Parathyroid adenoma (tissue), 2 donors: Measurements from ENCODE around the gene PGK1.
"Not testable (repeated sequence)": the region's sequence is repeated elsewhere in the genome, so short reads cannot be mapped to it uniquely, and the experiment has no call there.

Source experiments
- H2AFZ ChIP-seq: fragments of 300-600 bp; sonication (generic); one replicate; pipeline ENCODE4 v1.7.0; 2017; ENCODE audit warnings: antibody characterized with exemption, mild to moderate bottlenecking
- H3K27ac ChIP-seq: fragments of 300-600 bp; sonication (generic); one replicate; pipeline ENCODE4 v1.7.0; 2017
- H3K27me3 ChIP-seq: fragments of 300-600 bp; sonication (generic); one replicate; pipeline ENCODE4 v1.7.0; 2017; ENCODE audit warnings: low read length; ENCODE audit not compliant: control insufficient read depth, insufficient read depth
- H3K36me3 ChIP-seq: fragments of 300-600 bp; sonication (generic); one replicate; pipeline ENCODE4 v1.7.0; 2017; ENCODE audit warnings: low read length; ENCODE audit not compliant: control insufficient read depth, insufficient read depth
- H3K4me1 ChIP-seq: fragments of 300-600 bp; sonication (generic); one replicate; pipeline ENCODE4 v1.7.0; 2017; ENCODE audit warnings: control low read depth
- H3K4me2 ChIP-seq: fragments of 300-600 bp; sonication (generic); one replicate; pipeline ENCODE4 v1.7.0; 2017; ENCODE audit warnings: low read length
- H3K4me3 ChIP-seq: fragments of 300-600 bp; sonication (generic); one replicate; pipeline ENCODE4 v1.7.0; 2017; ENCODE audit warnings: low read depth, low read length
- H3K79me2 ChIP-seq: fragments of 300-600 bp; sonication (generic); one replicate; pipeline ENCODE4 v1.7.0; 2017; ENCODE audit warnings: control low read depth
- H3K9ac ChIP-seq: fragments of 300-600 bp; sonication (generic); one replicate; pipeline ENCODE4 v1.7.0; 2017; ENCODE audit warnings: mild to moderate bottlenecking
- H3K9me3 ChIP-seq: fragments of 300-600 bp; sonication (generic); one replicate; pipeline ENCODE4 v1.7.0; 2017; ENCODE audit warnings: low read length; ENCODE audit not compliant: control insufficient read depth
- TF ChIP-seq, protein P1 (sequence below): fragments of 300-600 bp; sonication (generic); IDR thresholded peaks from one replicate; pipeline ENCODE4 v1.7.0; 2017; ENCODE audit warnings: antibody characterized with exemption, mild to moderate bottlenecking
- donor health status: primary hyperparathyroidism.

PGK1 gene

DNA sequence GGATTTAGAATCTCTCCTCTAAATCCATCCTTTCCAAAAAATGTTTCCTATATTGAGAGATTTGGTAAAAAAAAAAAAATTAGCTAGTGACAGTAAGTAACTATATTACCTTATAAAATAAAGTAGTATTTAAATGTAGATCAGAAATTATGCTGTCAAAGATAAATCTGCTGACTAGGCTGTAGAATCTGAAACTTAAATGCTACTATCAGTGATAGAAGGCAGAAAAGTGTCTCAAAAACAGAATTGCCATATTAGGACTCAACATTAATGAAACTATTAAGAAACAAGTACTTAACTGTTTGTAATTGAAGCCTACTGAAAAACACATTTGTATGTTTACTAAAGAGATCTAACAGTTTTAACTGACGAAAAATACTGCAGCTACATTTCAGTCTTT, 27.1 kb downstream of the PGK1 start:
- H3K27me3 ChIP-seq: no peaks in the 10 kb centered on the region
- H3K4me2 ChIP-seq: no peak overlapping the region
- no peaks in the 10 kb centered on the region for H3K9me3 ChIP-seq
- no peaks in the 10 kb centered on the region for H3K79me2 ChIP-seq
- no peaks in the 10 kb centered on the region for H3K4me1 ChIP-seq
- H3K27ac ChIP-seq: no peak overlapping the region
- TF ChIP-seq, protein P1, sequence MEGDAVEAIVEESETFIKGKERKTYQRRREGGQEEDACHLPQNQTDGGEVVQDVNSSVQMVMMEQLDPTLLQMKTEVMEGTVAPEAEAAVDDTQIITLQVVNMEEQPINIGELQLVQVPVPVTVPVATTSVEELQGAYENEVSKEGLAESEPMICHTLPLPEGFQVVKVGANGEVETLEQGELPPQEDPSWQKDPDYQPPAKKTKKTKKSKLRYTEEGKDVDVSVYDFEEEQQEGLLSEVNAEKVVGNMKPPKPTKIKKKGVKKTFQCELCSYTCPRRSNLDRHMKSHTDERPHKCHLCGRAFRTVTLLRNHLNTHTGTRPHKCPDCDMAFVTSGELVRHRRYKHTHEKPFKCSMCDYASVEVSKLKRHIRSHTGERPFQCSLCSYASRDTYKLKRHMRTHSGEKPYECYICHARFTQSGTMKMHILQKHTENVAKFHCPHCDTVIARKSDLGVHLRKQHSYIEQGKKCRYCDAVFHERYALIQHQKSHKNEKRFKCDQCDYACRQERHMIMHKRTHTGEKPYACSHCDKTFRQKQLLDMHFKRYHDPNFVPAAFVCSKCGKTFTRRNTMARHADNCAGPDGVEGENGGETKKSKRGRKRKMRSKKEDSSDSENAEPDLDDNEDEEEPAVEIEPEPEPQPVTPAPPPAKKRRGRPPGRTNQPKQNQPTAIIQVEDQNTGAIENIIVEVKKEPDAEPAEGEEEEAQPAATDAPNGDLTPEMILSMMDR: no peak
- H2AFZ ChIP-seq: no peak overlapping the region
- no peak overlapping the region for H3K9ac ChIP-seq
- no peak overlapping the region for H3K4me3 ChIP-seq
- H3K36me3 ChIP-seq: no peaks in the 10 kb centered on the region

DNA sequence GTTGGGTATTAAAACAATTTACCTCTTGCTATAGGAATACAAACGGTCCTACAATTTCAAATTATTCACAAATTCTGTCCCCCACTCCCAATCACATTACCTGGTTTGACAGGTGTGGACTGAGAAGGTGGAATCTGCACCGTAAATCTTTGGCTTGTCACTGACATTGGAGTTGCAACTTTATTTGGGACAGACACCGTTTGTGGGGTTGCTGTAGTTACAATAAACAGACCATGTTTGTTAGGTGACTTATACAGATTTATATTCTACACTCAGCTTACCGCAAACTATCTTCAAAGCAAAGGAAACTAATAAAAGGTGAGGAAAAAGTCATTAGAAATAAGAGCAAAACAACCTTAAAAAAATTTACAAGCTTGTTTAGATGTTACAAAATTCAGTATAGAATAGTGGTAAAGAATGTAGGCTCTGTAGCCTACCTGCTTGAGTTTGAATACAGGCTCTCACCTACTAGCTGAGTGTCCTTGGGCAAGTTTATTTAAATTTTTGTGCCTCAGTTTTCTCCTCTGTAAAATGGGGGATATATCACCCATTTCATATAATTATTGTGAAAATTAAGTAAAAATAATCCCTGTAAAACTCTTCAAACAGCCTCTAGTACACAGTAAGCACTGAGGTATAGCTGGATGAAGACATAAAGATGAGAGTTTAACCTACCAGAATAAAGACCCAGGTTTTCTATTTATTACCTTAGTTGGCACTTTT, 29.4 kb downstream of the PGK1 start:
- no peak overlapping the region for H3K4me3 ChIP-seq
- H3K79me2 ChIP-seq: no peaks in the 10 kb centered on the region
- no peak overlapping the region for H2AFZ ChIP-seq
- no peak overlapping the region for H3K27ac ChIP-seq
- H3K4me2 ChIP-seq: no peak overlapping the region
- no peak overlapping the region for H3K9ac ChIP-seq
- H3K27me3 ChIP-seq: no peaks in the 10 kb centered on the region
- H3K9me3 ChIP-seq: no peaks in the 10 kb centered on the region
- no peaks in the 10 kb centered on the region for H3K4me1 ChIP-seq
- no peaks in the 10 kb centered on the region for H3K36me3 ChIP-seq
- TF ChIP-seq, protein P1: no peak

DNA sequence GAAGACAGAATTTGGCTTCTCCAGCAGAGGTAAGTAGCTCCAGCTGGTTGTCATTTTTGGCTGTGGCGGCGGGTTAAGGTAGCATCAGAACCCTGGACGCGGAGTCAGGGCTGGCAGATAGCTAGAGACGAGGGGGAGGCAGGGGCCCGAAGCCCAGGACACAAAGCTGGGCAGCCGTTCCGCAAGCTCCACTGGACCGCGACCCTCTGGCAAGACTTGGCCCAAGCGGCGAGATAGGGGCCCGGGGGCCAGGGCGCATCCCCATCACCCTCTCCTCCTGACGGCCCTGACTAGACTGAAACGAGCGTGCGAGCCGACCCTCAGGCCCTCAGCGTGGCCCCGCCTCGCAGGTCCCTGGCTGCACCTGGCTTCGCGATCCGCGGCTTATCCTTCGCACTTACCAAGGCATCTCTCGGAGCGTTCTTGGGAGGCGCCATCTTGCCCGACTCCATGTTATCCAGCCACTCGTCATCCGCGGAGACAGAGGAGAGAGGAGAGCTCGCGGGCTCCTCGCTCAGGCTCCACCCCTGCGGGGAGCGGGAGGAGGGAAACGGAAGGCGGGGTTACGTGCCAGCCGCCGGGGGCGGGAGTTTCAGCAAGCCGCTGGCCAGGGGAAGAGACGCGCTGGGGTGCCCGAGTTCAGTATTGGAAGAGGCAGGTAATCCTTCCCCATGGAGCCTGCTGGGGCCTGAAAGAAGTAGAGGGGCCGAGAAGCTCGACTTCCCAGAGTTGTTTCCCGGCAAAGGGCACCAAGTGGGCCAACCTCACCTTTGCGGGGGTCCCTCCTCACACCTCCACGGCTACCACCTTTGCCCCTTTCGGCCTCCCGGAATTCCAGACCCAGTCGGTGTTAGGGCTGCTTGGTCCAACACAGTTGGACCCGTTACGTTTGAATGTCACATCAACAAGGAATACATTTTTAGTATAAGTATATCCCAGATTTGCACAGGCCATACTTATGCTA, 35.4 kb downstream of the PGK1 start, which contains the start of gene TAF9B:
TAF9B (minus strand) TSS at position 491 of the 964 bp plus-strand sequence; CDS start at position 452, 39 bp downstream.
- Histone ChIP-seq H3K27me3 (no peaks in the 10 kb centered on the region), H3K9me3 (no peaks in the 10 kb centered on the region), H3K4me1 (no peaks in the 10 kb centered on the region), H3K4me2 (peak within 1 kb of the TSS; percentile 74), H3K9ac (peak within 1 kb of the TSS; percentile 37), H3K4me3 (peak within 1 kb of the TSS; percentile 65), H3K79me2 (no peaks in the 10 kb centered on the region), H2AFZ (peak within 1 kb of the TSS; percentile 83), H3K27ac (peak within 1 kb of the TSS; percentile 89), H3K36me3 (no peaks in the 10 kb centered on the region)
- TF ChIP-seq, protein P1: no peak

DNA sequence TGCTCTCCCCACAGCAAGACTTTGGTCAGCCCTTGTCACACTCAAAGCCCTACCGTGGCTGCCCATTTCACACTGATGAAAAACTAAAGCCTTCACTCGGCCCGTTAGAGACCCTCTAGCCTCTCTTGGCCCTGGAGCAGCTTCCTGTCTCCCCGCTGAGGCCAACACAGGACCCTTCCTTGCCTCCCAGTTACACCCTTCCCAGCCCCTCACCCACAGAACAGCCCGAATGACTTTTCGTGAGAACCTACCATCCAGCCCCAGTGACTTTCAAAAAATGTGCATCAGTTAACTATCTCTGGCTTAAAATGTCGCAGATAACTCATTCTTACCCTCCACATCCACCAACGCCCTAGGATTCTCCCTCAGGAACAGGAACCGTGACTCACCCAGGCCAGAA, 36.2 kb downstream of the PGK1 start:
- H3K27ac ChIP-seq: no peak overlapping the region

DNA sequence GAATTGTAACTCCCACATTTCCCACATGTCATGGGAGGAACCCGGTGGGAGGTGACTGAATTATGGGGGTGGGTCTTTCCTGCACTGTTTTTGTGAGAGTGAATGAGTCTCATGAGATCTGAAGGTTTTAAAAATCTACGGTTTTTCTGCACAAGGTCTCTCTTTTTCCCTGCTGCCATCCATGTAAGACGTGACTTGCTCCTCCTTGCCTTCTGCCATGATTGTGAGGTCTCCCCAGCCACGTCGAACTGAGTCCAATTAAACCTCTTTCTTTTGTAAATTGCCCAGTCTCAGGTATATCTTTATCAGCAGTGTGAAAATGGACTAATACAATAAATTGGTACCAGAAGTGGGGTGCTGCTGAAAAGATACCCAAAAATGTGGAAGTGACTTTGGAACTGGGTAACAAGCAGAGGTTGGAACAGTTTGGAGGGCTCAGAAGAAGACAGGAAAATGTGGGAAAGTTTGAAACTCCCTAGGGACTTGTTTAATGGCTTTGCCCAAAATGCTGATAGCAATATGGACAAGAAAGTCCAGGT, 43.0 kb downstream of the PGK1 start:
- not testable (repeated sequence) for H3K9me3 ChIP-seq, H3K4me2 ChIP-seq, H2AFZ ChIP-seq, H3K27me3 ChIP-seq, H3K9ac ChIP-seq, H3K27ac ChIP-seq, H3K4me1 ChIP-seq, H3K79me2 ChIP-seq, H3K36me3 ChIP-seq, H3K4me3 ChIP-seq

More for the DNA sequence above, 36.2 kb downstream of the PGK1 start:
- H3K9me3 ChIP-seq: no peaks in the 10 kb centered on the region
- H3K4me2 ChIP-seq: no peak overlapping the region
- H3K4me1 ChIP-seq: no peaks in the 10 kb centered on the region
- TF ChIP-seq, protein P1: no peak
- H3K27me3 ChIP-seq: no peaks in the 10 kb centered on the region
- no peaks in the 10 kb centered on the region for H3K79me2 ChIP-seq
- H3K36me3 ChIP-seq: no peaks in the 10 kb centered on the region
- peak overlapping the region; percentile 83 for H2AFZ ChIP-seq
- H3K9ac ChIP-seq: no peak overlapping the region
- H3K4me3 ChIP-seq: no peak overlapping the region

DNA sequence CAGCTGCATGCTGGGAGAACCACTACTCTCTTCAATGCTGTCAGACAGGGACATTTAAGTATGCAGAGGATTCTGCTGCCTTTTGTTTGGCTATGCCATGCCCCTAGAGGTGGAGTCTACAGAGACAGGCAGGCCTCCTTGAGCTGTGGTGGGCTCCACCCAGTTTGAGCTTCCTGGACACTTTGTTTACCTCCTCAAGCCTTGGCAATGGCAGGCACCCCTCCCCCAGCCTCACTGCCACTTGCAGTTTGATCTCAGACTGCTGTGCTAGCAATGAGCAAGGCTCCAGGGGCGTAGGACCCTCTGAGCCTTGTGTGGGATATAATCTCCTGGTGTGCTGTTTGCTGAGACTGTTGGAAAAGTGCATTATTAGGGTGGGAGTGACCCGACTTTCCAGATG, 53.3 kb downstream of the PGK1 start:
- H3K27me3 ChIP-seq, H3K4me2 ChIP-seq, H3K9me3 ChIP-seq, H3K4me1 ChIP-seq, H2AFZ ChIP-seq, H3K36me3 ChIP-seq, H3K27ac ChIP-seq, H3K79me2 ChIP-seq, H3K4me3 ChIP-seq, H3K9ac ChIP-seq: not testable (repeated sequence)

DNA sequence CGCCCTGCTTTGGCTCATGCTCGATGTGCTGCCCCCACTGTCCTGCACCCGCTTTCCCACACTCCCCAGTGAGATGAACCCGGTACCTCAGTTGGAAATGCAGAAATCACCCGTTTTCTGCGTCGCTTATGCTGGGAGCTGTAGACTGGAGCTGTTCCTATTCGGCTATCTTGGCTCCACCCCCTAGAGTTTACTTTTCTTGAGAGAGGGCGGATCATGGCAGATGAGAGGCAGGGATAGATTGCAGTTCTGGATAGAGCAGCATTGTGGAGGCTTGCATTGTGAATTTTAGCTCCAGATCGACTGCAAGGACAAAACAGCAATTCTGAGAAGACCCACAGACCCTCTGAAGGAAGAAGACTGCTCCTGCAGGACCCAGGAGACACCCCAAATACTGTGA, 53.8 kb downstream of the PGK1 start:
- not testable (repeated sequence) for H3K27me3 ChIP-seq

More for the DNA sequence above, 53.8 kb downstream of the PGK1 start:
- not testable (repeated sequence) for H3K79me2 ChIP-seq, H3K9me3 ChIP-seq, H3K9ac ChIP-seq, H3K4me2 ChIP-seq, H2AFZ ChIP-seq, H3K36me3 ChIP-seq, H3K27ac ChIP-seq, H3K4me1 ChIP-seq, H3K4me3 ChIP-seq
